GM23338 (cell line): ENCODE results near the gene EYA3. TPM values are rescaled to one million over a fixed set of nuclear protein-coding genes. Genes with fewer than 3 reads are reported as not detected.

Experiments
- ATAC-seq: fragments of 200-7000 bp; cut with Tn5 transposase; 3 replicates; pipeline ENCODE4 v1.9.1; 2020
- DNase-seq: peaks from one replicate; pipeline ENCODE4 v3.0.0-alpha.2; 2015; ENCODE audit warnings: low spot score
- H2AFZ ChIP-seq: fragments of 200-600 bp; sonication (generic); 2 replicates; pipeline ENCODE4 v1.8.0; 2016; ENCODE audit warnings: antibody characterized with exemption, mild to moderate bottlenecking, moderate library complexity
- H3F3A ChIP-seq: fragments of 200-600 bp; sonication (generic); replicated peaks from 2 replicates; pipeline ENCODE4 v1.8.0; 2017; ENCODE audit warnings: antibody characterized with exemption, mixed run types, low read depth
- H3K27ac ChIP-seq: fragments of 200-600 bp; sonication (generic); 2 replicates; pipeline ENCODE4 v1.6.1; 2016; ENCODE audit warnings: low read depth
- H3K27me3 ChIP-seq: fragments of 200-600 bp; sonication (generic); 2 replicates; pipeline ENCODE4 v1.8.0; 2016; ENCODE audit warnings: mild to moderate bottlenecking, mixed run types, moderate library complexity; ENCODE audit not compliant: insufficient read depth
- H3K36me3 ChIP-seq: fragments of 200-600 bp; sonication (generic); 2 replicates; pipeline ENCODE4 v1.8.0; 2016; ENCODE audit warnings: mild to moderate bottlenecking; ENCODE audit not compliant: insufficient read depth
- H3K4me1 ChIP-seq: fragments of 200-600 bp; sonication (generic); 2 replicates; pipeline ENCODE4 v1.8.0; 2016; ENCODE audit warnings: mild to moderate bottlenecking, moderate library complexity; ENCODE audit not compliant: insufficient read depth
- H3K4me2 ChIP-seq: fragments of 200-600 bp; sonication (generic); 2 replicates; pipeline ENCODE4 v1.7.1; 2017; ENCODE audit warnings: mixed run types
- H3K4me3 ChIP-seq: fragments of 200-600 bp; sonication (generic); 2 replicates; pipeline ENCODE4 v1.6.1; 2016; ENCODE audit warnings: mixed run types
- H3K79me2 ChIP-seq: fragments of 200-600 bp; sonication (generic); replicated peaks from 2 replicates; pipeline ENCODE4 v1.8.0; 2017; ENCODE audit warnings: mild to moderate bottlenecking; ENCODE audit not compliant: insufficient read depth
- H3K9me2 ChIP-seq: fragments of 200-600 bp; sonication (generic); 2 replicates; pipeline ENCODE4 v1.8.0; 2017; ENCODE audit not compliant: insufficient read depth
- H4K20me1 ChIP-seq: fragments of 200-600 bp; sonication (generic); replicated peaks from 2 replicates; pipeline ENCODE4 v1.8.0; 2017; ENCODE audit warnings: mild to moderate bottlenecking; ENCODE audit not compliant: insufficient read depth
- H3K27ac Mint-ChIP-seq: 2 replicates; pipeline ENCODE4 v1.8.0; 2020; ENCODE audit warnings: inconsistent platforms, mild to moderate bottlenecking, moderate library complexity, mixed read lengths
- H3K27me3 Mint-ChIP-seq: 3 replicates; pipeline ENCODE4 v1.8.0; 2022; ENCODE audit warnings: low read depth, mild to moderate bottlenecking, moderate library complexity, mixed read lengths, inconsistent platforms; ENCODE audit not compliant: insufficient read depth, poor library complexity
- H3K36me3 Mint-ChIP-seq: 3 replicates; pipeline ENCODE4 v1.8.0; 2021; ENCODE audit warnings: low read depth, mild to moderate bottlenecking, inconsistent platforms, moderate library complexity, mixed read lengths
- H3K4me1 Mint-ChIP-seq: 3 replicates; pipeline ENCODE4 v1.8.0; 2020; ENCODE audit warnings: mild to moderate bottlenecking, inconsistent platforms, mixed read lengths
- H3K4me3 Mint-ChIP-seq: 3 replicates; pipeline ENCODE4 v1.8.0; 2021; ENCODE audit warnings: moderate library complexity, mild to moderate bottlenecking, inconsistent platforms, mixed read lengths
- H3K9me3 Mint-ChIP-seq: 3 replicates; pipeline ENCODE4 v1.8.0; 2020; ENCODE audit warnings: moderate library complexity, mild to moderate bottlenecking, inconsistent platforms, mixed read lengths
- CREB1 ChIP-seq: fragments of 250-450 bp; sonication (Bioruptor Pico); IDR thresholded peaks from 2 replicates; pipeline ENCODE4 v1.5.0; 2020; ENCODE audit warnings: low read depth, mild to moderate bottlenecking, moderate library complexity
- CTCF ChIP-seq, 2 experiments: fragments of 200-600 bp in 1 of 2; sonication (generic) in 1 of 2; conservative IDR thresholded peaks; 2 replicates each; pipeline versions ENCODE4 v1.5.1 to v1.6.1; 2016 to 2017; ENCODE audit warnings: antibody characterized with exemption in 2 of 2, low read depth in 2 of 2, mild to moderate bottlenecking in 2 of 2, moderate library complexity in 1 of 2
- EZH2 ChIP-seq: fragments of 200-600 bp; sonication (generic); IDR thresholded peaks from one replicate; pipeline ENCODE4 v1.8.0; 2017; ENCODE audit warnings: antibody characterized with exemption, mild to moderate bottlenecking, low read depth; ENCODE audit not compliant: unreplicated experiment
- EZH2phosphoT487 ChIP-seq: fragments of 200-600 bp; sonication (generic); IDR thresholded peaks from one replicate; pipeline ENCODE4 v1.8.1; 2018; ENCODE audit warnings: antibody characterized with exemption; ENCODE audit not compliant: unreplicated experiment
- NANOG ChIP-seq: IDR thresholded peaks from 2 replicates; pipeline ENCODE4 v1.6.1; 2016; ENCODE audit warnings: antibody characterized with exemption, borderline replicate concordance
- POLR2AphosphoS5 ChIP-seq: IDR thresholded peaks from 2 replicates; pipeline ENCODE4 v1.6.1; 2016; ENCODE audit warnings: antibody characterized with exemption, low read depth
- REST ChIP-seq: IDR thresholded peaks from one replicate; pipeline ENCODE4 v1.6.1; 2018; ENCODE audit warnings: antibody characterized with exemption; ENCODE audit not compliant: unreplicated experiment
- STAT1 ChIP-seq: IDR thresholded peaks from one replicate; pipeline ENCODE4 v1.6.1; 2016; ENCODE audit warnings: antibody characterized with exemption; ENCODE audit not compliant: unreplicated experiment
- ZNF114 ChIP-seq: fragments of 250-450 bp; sonication (Bioruptor Pico); IDR thresholded peaks from 2 replicates; pipeline ENCODE4 v1.5.0; 2020; ENCODE audit warnings: mild to moderate bottlenecking, moderate library complexity
- ZNF331 ChIP-seq: fragments of 250-450 bp; sonication (Bioruptor Pico); IDR thresholded peaks from 2 replicates; pipeline ENCODE4 v1.5.0; 2020; ENCODE audit warnings: low read depth, mild to moderate bottlenecking, moderate library complexity
- polyA plus RNA-seq: library from polyadenylated mRNA; unstranded; fragments of >200 nt; fragmentation: Nextera tagmentation; extraction: Ambion mirVana; gene quantifications from 2 replicates; pipeline ENCODE4 v1.2.1, GENCODE V29; 2016
- total RNA-seq: library from RNA; depleted of rRNA; stranded (reverse); fragments of >200 nt; shearing (Covaris generic); gene quantifications from 2 replicates; pipeline ENCODE4 v1.2.3, GENCODE V29; 2014
- TF ChIP-seq, protein P1 (sequence below): IDR thresholded peaks from 2 replicates; pipeline ENCODE4 v1.6.1; 2016; ENCODE audit warnings: antibody characterized with exemption
- TF ChIP-seq, protein P2 (sequence below): fragments of 250-450 bp; sonication (Bioruptor Pico); IDR thresholded peaks from 2 replicates; pipeline ENCODE4 v1.5.0; 2020; ENCODE audit warnings: mild to moderate bottlenecking, moderate library complexity

Gene EYA3
- total and polyA plus RNA-seq, 2 experiments from 2014 or later = 12.5 to 33.6 TPM

GRCh38 chr1:27973771-27974416 lies 114.5 kb downstream of the EYA3 start:
- Mint-ChIP-seq H3K27me3 (no peaks in the 10 kb centered on the region), H3K4me3 (no peak overlapping the region), H3K36me3 (peaks cover 3% of the 10 kb centered on the region; the same call in 2 of the 3 replicates), H3K27ac (no peak overlapping the region), H3K4me1 (no peaks in the 10 kb centered on the region), H3K9me3 (no peaks in the 10 kb centered on the region)
- no peak for TF ChIP-seq NANOG
- no peak for TF ChIP-seq CTCF (conservative IDR thresholded peaks at IDR 0.05; ENCODE audit: low read depth in 2 of 2)
- TF ChIP-seq REST = no peak
- no peak for TF ChIP-seq STAT1
- TF ChIP-seq POLR2AphosphoS5 = no peak
- TF ChIP-seq ZNF331 (CRISPR knock-in tag) = no peak
- no peak for TF ChIP-seq ZNF114 (CRISPR knock-in tag)
- TF ChIP-seq EZH2 = no peak
- TF ChIP-seq CREB1 (CRISPR knock-in tag) = no peak
- TF ChIP-seq, protein P1, sequence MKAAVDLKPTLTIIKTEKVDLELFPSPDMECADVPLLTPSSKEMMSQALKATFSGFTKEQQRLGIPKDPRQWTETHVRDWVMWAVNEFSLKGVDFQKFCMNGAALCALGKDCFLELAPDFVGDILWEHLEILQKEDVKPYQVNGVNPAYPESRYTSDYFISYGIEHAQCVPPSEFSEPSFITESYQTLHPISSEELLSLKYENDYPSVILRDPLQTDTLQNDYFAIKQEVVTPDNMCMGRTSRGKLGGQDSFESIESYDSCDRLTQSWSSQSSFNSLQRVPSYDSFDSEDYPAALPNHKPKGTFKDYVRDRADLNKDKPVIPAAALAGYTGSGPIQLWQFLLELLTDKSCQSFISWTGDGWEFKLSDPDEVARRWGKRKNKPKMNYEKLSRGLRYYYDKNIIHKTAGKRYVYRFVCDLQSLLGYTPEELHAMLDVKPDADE = no peak
- TF ChIP-seq EZH2phosphoT487 = no peak
- TF ChIP-seq, protein P2, sequence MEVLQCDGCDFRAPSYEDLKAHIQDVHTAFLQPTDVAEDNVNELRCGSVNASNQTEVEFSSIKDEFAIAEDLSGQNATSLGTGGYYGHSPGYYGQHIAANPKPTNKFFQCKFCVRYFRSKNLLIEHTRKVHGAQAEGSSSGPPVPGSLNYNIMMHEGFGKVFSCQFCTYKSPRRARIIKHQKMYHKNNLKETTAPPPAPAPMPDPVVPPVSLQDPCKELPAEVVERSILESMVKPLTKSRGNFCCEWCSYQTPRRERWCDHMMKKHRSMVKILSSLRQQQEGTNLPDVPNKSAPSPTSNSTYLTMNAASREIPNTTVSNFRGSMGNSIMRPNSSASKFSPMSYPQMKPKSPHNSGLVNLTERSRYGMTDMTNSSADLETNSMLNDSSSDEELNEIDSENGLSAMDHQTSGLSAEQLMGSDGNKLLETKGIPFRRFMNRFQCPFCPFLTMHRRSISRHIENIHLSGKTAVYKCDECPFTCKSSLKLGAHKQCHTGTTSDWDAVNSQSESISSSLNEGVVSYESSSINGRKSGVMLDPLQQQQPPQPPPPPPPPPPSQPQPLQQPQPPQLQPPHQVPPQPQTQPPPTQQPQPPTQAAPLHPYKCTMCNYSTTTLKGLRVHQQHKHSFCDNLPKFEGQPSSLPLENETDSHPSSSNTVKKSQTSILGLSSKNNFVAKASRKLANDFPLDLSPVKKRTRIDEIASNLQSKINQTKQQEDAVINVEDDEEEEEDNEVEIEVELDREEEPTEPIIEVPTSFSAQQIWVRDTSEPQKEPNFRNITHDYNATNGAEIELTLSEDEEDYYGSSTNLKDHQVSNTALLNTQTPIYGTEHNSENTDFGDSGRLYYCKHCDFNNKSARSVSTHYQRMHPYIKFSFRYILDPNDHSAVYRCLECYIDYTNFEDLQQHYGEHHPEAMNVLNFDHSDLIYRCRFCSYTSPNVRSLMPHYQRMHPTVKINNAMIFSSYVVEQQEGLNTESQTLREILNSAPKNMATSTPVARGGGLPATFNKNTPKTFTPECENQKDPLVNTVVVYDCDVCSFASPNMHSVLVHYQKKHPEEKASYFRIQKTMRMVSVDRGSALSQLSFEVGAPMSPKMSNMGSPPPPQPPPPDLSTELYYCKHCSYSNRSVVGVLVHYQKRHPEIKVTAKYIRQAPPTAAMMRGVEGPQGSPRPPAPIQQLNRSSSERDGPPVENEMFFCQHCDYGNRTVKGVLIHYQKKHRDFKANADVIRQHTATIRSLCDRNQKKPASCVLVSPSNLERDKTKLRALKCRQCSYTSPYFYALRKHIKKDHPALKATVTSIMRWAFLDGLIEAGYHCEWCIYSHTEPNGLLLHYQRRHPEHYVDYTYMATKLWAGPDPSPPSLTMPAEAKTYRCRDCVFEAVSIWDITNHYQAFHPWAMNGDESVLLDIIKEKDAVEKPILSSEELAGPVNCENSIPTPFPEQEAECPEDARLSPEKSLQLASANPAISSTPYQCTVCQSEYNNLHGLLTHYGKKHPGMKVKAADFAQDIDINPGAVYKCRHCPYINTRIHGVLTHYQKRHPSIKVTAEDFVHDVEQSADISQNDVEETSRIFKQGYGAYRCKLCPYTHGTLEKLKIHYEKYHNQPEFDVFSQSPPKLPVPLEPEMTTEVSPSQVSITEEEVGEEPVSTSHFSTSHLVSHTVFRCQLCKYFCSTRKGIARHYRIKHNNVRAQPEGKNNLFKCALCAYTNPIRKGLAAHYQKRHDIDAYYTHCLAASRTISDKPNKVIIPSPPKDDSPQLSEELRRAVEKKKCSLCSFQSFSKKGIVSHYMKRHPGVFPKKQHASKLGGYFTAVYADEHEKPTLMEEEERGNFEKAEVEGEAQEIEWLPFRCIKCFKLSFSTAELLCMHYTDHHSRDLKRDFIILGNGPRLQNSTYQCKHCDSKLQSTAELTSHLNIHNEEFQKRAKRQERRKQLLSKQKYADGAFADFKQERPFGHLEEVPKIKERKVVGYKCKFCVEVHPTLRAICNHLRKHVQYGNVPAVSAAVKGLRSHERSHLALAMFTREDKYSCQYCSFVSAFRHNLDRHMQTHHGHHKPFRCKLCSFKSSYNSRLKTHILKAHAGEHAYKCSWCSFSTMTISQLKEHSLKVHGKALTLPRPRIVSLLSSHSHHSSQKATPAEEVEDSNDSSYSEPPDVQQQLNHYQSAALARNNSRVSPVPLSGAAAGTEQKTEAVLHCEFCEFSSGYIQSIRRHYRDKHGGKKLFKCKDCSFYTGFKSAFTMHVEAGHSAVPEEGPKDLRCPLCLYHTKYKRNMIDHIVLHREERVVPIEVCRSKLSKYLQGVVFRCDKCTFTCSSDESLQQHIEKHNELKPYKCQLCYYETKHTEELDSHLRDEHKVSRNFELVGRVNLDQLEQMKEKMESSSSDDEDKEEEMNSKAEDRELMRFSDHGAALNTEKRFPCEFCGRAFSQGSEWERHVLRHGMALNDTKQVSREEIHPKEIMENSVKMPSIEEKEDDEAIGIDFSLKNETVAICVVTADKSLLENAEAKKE (CRISPR knock-in tag) = no peak
- no peak overlapping the region for H3K4me2 ChIP-seq
- H3K36me3 ChIP-seq = no peaks in the 10 kb centered on the region; the same call in 1 of the 2 replicates
- no peak overlapping the region for H2AFZ ChIP-seq
- no peaks in the 10 kb centered on the region for H3K4me1 ChIP-seq
- no peak for ATAC-seq
- H3K9me2 ChIP-seq = no peaks in the 10 kb centered on the region
- H3K27me3 ChIP-seq = no peaks in the 10 kb centered on the region
- H3K4me3 ChIP-seq = no peak overlapping the region
- 0 out of 2 replicates have a peak, but pooled peaks cover 4% of the 10 kb centered on the region for H4K20me1 ChIP-seq
- H3K27ac ChIP-seq = no peak overlapping the region
- DNase-seq = no peak
- no peaks in the 10 kb centered on the region for H3K79me2 ChIP-seq
- H3F3A ChIP-seq = no peaks in the 10 kb centered on the region
